GM18870 (cell line): ENCODE data around the gene DENND1A.
A peak's percentile ranks its signal among the peaks of the same experiment; 100 is the strongest.

Source experiments
- ATAC-seq: cut with Tn5 transposase; IDR thresholded peaks from one replicate; pipeline ENCODE4 v1.9.1; 2021; ENCODE audit warnings: moderate library complexity; ENCODE audit not compliant: unreplicated experiment

The DENND1A gene

GRCh38 chr9:123590499-123590898, 339.4 kb downstream of the DENND1A start:
- no peak for ATAC-seq

- no peak for ATAC-seq
These were observed 340.3 kb downstream of the DENND1A start for GRCh38 chr9:123589361-123590239.

- no peak for ATAC-seq
These were observed 343.7 kb downstream of the DENND1A start for GRCh38 chr9:123586275-123586674.

GRCh38 chr9:123584202-123585176, 345.4 kb downstream of the DENND1A start:
- no peak for ATAC-seq

GRCh38 chr9:123583646-123584045, 346.3 kb downstream of the DENND1A start:
- ATAC-seq: no peak

- ATAC-seq: no peak
These were observed 358.7 kb downstream of the DENND1A start for GRCh38 chr9:123571240-123571639.

- no peak for ATAC-seq
These were observed 360.9 kb downstream of the DENND1A start for GRCh38 chr9:123568691-123569688.

- no peak for ATAC-seq
These were observed 362.9 kb downstream of the DENND1A start for GRCh38 chr9:123567013-123567412.

GRCh38 chr9:123564652-123565051, 365.3 kb downstream of the DENND1A start:
- no peak for ATAC-seq

GRCh38 chr9:123562844-123563346, 367.0 kb downstream of the DENND1A start:
- peak; percentile 65 for ATAC-seq

GRCh38 chr9:123561046-123561445, 368.9 kb downstream of the DENND1A start:
- no peak for ATAC-seq

- no peak for ATAC-seq
These were observed 373.2 kb downstream of the DENND1A start for GRCh38 chr9:123556464-123557435.

- ATAC-seq: no peak
These were observed 374.3 kb downstream of the DENND1A start for GRCh38 chr9:123555646-123556045.

GRCh38 chr9:123552530-123552929, 377.4 kb downstream of the DENND1A start:
- ATAC-seq: no peak

- no peak for ATAC-seq
These were observed 378.2 kb downstream of the DENND1A start for GRCh38 chr9:123551734-123552133.

GRCh38 chr9:123550797-123551196, 379.1 kb downstream of the DENND1A start:
- no peak for ATAC-seq

GRCh38 chr9:123550012-123550411, 379.9 kb downstream of the DENND1A start:
- ATAC-seq: no peak

- ATAC-seq: no peak
These were observed 381.0 kb downstream of the DENND1A start for GRCh38 chr9:123548741-123549545.
